Stimulated activated naive CD8-positive, alpha-beta T cell treated with anti-CD3 and anti-CD28 coated beads, Interleukin-15, amount 100 ng/mL, for 72 hours (primary cell): Measurements from ENCODE around the gene ARHGAP10.
"Not testable (repeated sequence)": the region's sequence is repeated elsewhere in the genome, so short reads cannot be mapped to it uniquely, and the experiment has no call there.

Source experiments
- ATAC-seq: fragments of 150-1000 bp; cut with Tn5 transposase; 2 replicates; pipeline ENCODE4 v1.10.0; 2021; ENCODE audit warnings: mild to moderate bottlenecking, moderate library complexity
- DNase-seq, 2 donors: peaks; one replicate each; pipeline ENCODE4 v3.0.0; 2021 to 2022
- H3K27ac Mint-ChIP-seq, 2 donors: one replicate each; pipeline ENCODE4 v1.8.0; 2022; ENCODE audit warnings: mild to moderate bottlenecking in 2 of 2, mixed read lengths in 2 of 2, moderate library complexity in 2 of 2
- H3K27me3 Mint-ChIP-seq: one replicate; pipeline ENCODE4 v1.8.0; 2022; ENCODE audit warnings: mixed read lengths
- H3K4me1 Mint-ChIP-seq: one replicate; pipeline ENCODE4 v1.8.0; 2022; ENCODE audit warnings: mild to moderate bottlenecking, mixed read lengths
- H3K4me3 Mint-ChIP-seq, 2 donors: one replicate each; pipeline ENCODE4 v1.8.0; 2022; ENCODE audit warnings: mild to moderate bottlenecking in 2 of 2, mixed read lengths in 2 of 2, moderate library complexity in 1 of 2
- H3K9me3 Mint-ChIP-seq, 2 donors: one replicate each; pipeline ENCODE4 v1.8.0; 2022; ENCODE audit warnings: mixed read lengths in 2 of 2

Gene ARHGAP10

DNA sequence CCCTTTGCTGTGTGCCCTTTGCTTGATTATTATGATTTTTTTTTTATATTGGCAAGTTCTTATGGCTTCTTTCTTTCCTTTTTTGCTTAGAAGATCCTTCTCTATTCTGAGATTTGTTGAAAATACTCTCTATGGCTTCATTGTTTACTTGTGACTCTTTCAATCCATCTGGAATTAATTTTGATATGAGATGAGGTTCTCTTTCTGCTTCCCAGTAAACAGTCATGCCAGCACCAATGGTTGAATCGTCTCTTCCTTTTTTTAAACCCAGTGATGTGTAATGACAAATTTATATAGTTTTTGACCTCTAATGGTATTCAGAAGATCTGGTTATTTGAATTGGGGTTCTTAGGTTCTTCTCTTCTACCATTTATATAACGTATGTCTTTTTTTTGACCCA, 121.8 kb downstream of the ARHGAP10 start:
- Mint-ChIP-seq H3K4me3 (no peak overlapping the region), H3K27me3 (no peaks in the 10 kb centered on the region), H3K9me3 (no peaks in the 10 kb centered on the region), H3K27ac (no peak overlapping the region), H3K4me1 (no peaks in the 10 kb centered on the region)
- DNase-seq (no peak), ATAC-seq (no peak)

DNA sequence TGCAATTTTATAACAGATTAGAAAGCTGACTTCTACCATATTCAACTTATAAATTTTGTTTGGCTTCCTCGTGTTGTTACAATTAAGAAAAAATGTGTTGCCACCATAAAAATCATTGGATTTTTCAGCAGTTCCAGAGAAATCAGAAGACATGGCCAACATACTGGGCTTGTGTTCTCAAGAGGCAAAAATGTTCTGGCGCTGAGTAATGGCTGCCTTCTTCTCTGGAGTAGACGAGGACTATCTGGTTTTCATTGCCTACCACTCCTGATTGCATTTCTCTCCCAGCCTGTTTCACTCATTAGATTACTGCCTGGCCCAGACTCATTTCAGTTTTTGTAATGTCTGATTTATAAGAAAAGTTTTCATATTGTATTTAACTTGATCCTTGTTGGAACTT, 122.3 kb downstream of the ARHGAP10 start:
- Mint-ChIP-seq H3K9me3 (no peaks in the 10 kb centered on the region), H3K27me3 (no peaks in the 10 kb centered on the region), H3K4me1 (no peaks in the 10 kb centered on the region), H3K27ac (no peak overlapping the region), H3K4me3 (no peak overlapping the region)
- no peak for DNase-seq
- no peak for ATAC-seq

DNA sequence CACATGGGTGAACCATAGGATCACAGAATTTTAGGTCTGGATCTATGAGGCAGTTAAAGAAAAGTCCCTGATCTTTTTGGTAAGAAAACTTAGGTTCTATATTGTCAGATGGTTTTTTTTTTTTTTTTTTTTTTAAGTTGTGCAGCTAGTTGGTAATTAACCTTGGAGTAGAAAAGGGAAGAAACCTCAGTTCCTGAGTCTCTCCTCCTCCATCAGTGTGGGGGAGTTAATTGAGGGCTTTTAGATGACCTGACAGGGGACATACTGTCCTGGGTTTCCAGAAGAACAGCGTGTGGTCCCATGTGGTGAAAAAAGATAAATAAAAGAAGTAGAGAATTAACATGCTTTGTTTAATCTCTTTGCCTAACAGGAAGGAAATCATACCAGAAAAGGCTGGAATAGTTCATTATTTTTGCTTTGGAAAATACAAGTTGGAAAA, 123.7 kb downstream of the ARHGAP10 start:
- H3K27me3 Mint-ChIP-seq, result no peaks in the 10 kb centered on the region
- no peaks in the 10 kb centered on the region for H3K4me1 Mint-ChIP-seq
- ATAC-seq (no peak), DNase-seq (no peak)
- H3K9me3 Mint-ChIP-seq, result no peaks in the 10 kb centered on the region
- H3K27ac Mint-ChIP-seq, result no peak overlapping the region
- no peak overlapping the region for H3K4me3 Mint-ChIP-seq

DNA sequence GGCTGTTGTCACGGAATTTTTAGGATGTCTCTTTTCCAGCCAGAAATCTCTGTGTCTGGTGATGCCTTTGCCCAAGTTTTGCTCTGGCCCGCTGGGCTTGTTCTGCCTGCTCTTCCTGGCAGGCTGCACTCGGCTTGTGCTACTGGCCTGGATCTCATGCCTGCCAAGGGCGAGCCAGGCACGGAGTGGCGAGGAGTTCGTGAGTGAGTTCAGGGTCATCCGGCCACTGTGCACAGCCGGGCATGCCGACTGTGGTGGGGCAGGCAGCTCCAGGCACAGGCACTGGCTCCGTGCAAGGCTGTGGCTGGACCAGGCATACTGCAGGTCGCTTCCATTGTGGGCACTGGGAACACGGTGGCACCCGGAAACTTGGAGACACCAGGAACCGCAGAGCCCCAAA, 129.1 kb downstream of the ARHGAP10 start:
- Mint-ChIP-seq H3K9me3 (no peaks in the 10 kb centered on the region), H3K4me3 (no peak overlapping the region), H3K27ac (no peak overlapping the region), H3K4me1 (peaks cover 5% of the 10 kb centered on the region), H3K27me3 (no peaks in the 10 kb centered on the region)
- ATAC-seq, result no peak
- no peak for DNase-seq

DNA sequence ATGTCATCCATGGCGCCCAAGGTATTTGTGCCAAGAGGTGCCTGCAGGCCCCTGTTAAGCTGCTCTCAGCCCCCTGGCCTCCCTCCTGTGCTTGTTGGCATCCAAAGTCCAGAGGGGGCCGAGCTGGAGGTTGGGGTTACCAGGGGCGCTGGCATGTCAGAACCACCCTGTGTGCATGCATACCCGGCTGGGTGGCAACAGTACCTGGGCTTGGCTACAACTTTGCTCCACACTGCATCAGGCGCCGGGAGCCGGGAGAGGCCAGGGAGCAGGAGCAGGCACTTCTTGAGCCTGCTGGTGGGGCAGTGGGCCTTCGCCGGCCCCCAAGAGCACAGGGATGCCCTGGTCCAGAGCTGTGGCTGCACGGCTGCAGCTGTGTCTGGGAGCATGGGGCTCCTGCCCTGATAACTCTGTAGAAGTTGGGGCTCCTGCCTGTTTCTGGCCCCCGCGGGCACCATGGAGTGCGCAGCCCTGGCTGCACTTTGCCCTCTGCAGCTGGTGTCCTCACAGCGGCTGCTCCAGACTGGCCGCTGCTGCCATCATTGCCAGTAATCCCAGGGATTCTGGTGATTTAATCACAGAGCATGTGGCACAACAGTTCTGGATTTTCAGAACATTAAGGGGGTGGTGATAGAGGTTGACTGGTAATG, 130.3 kb downstream of the ARHGAP10 start:
- DNase-seq (no peak), ATAC-seq (no peak)
- H3K27ac Mint-ChIP-seq, result no peak overlapping the region
- no peaks in the 10 kb centered on the region for H3K9me3 Mint-ChIP-seq
- no peak overlapping the region for H3K4me3 Mint-ChIP-seq
- no peaks in the 10 kb centered on the region for H3K27me3 Mint-ChIP-seq
- peaks cover 5% of the 10 kb centered on the region for H3K4me1 Mint-ChIP-seq

DNA sequence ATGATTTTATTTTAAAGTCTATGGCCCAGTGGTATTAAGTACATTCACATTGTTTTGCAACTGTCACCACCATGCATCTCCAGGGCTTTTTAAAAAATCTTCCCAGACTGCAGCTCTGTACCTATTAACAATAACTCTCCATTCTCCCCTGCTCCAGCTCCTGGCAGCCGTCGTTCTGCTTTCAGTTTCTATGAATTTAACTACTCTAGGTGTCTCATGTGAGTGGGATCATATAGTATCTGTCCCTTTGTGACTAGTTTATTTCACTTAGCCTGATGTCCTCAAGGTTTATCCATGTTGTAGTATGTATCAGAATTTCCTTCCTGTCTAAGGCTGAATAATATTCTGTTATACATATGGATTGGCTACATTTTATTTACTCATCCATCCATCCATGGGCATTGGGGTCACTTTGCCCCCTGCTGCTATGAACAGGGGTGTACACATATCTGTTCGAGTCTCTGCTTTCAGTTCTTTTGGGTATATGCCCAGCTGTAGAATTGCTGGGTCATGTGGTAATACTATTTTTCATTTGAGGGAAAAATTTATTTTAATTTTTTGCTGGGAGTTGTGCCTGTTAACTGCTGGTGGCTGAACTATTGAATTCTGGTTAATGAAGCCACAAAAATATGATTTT, 131.3 kb downstream of the ARHGAP10 start:
- H3K27ac Mint-ChIP-seq, result no peak overlapping the region
- no peaks in the 10 kb centered on the region for H3K27me3 Mint-ChIP-seq
- ATAC-seq (peak; percentile 47), DNase-seq (no peak)
- no peaks in the 10 kb centered on the region for H3K9me3 Mint-ChIP-seq
- H3K4me3 Mint-ChIP-seq, result no peak overlapping the region
- peaks cover 5% of the 10 kb centered on the region for H3K4me1 Mint-ChIP-seq

DNA sequence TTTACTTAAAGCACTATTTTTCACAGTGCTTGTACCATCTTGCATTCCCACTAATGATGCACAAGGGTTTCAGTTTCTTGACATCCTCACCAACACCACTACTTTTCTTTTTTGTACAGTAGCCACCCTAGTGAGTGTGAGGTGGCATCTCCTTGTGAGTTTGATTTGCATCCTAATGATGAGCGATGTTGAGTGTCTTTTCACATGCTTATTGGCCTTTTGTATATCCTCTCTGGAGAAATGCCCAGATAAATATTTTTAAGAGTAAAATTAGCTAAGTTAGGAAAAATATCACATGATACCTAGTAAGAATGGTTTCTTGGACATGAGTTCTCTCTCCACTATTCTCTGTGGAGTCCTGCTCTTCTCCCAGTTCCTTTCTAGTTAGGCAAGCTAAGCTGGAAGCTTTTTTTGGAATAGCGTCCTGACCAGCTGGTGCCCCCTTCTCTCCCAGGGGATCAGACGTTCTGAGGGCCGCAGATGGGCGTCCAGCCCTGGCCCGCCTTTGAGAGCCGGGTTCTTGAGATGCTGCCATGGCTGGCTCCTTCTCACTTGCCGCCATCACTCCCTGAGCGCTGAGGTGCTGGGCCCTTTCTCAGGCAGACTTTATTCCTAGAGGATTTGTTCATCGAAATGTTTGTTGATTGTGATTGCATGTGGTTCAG, 132.1 kb downstream of the ARHGAP10 start:
- DNase-seq (no peak), ATAC-seq (no peak)
- H3K27ac Mint-ChIP-seq, result no peak overlapping the region
- no peaks in the 10 kb centered on the region for H3K9me3 Mint-ChIP-seq
- no peaks in the 10 kb centered on the region for H3K27me3 Mint-ChIP-seq
- H3K4me3 Mint-ChIP-seq, result no peak overlapping the region
- peaks cover 5% of the 10 kb centered on the region for H3K4me1 Mint-ChIP-seq

DNA sequence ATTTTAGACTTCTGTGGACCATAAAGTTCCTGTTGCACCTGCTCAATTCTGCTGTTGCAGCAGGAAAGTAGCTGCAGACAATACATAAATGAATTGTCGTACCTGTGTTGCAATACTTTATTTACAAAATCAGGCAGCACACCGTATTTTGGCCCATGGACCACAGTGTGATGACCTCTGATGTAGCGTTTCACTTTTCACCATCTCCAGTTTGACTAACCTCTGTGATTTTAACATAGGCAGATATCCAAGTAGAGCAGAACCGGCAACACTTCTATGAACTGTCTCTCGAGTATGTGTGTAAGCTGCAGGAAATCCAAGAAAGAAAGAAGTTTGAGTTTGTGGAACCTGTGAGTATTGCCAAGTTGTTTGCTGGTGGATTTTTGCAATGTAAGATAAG, 132.7 kb downstream of the ARHGAP10 start:
- H3K9me3 Mint-ChIP-seq, result no peaks in the 10 kb centered on the region
- H3K27ac Mint-ChIP-seq, result no peak overlapping the region
- ATAC-seq, result no peak
- no peak for DNase-seq
- no peaks in the 10 kb centered on the region for H3K27me3 Mint-ChIP-seq
- peaks cover 5% of the 10 kb centered on the region for H3K4me1 Mint-ChIP-seq
- H3K4me3 Mint-ChIP-seq, result no peak overlapping the region

DNA sequence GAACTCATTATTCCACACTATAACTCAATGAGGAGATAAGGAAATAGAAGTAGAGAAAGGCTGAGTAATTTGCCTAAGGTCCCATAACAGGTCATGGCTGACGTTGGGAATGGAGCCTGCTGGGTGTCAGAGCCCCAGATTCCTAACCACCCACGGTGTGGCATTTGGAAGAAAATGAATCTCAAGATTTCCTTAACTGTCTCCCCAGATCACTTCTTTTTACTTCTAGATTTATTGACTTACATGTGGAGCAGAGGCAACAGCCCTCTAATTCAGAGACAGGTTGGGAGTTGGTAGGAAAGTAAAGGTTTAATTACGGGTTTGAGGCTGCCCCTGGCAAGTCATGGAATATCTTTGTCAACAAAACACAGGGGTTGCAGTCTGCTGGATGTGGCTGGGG, 134.0 kb downstream of the ARHGAP10 start:
- Mint-ChIP-seq H3K4me1 (peaks cover 5% of the 10 kb centered on the region), H3K27ac (no peak overlapping the region), H3K9me3 (no peaks in the 10 kb centered on the region), H3K27me3 (no peaks in the 10 kb centered on the region), H3K4me3 (no peak overlapping the region)
- ATAC-seq (no peak), DNase-seq (no peak)

DNA sequence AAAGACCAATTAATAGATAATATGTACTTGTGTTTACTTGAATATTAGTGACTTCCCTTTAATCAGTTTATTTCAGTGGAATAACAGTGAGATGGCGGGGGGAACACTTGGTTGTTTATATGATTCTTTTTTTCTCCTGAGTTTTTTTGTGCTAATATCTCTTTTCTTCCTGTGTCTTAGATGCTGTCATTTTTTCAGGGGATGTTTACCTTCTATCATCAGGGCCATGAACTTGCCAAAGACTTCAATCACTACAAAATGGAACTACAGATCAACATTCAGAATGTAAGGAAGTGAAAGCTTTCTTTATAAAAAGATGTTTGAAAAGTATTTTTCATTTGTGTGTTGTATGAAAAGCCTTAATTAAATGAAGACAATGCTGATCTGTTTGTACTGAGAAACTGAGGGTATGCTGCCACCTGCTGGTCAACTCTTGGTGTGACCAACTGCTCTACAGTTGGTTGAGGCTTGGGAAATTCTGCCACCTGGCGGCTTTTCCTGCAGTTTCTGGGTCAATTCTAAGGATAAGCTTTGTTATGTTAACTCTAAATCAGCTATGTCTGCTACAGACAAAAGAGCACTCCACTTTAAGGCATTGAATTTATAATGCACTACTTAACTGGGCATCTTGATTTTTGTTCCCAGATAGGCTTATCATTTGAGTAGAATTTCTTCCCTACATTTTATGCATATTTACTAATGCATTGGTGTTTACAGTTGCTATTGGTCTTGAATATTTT, 134.8 kb downstream of the ARHGAP10 start:
- H3K4me3 Mint-ChIP-seq, result no peak overlapping the region
- H3K9me3 Mint-ChIP-seq, result no peaks in the 10 kb centered on the region
- DNase-seq (peak; percentile 82 to 85), ATAC-seq (peak; percentile 94)
- H3K4me1 Mint-ChIP-seq, result peaks cover 5% of the 10 kb centered on the region
- H3K27ac Mint-ChIP-seq, result no peak overlapping the region
- no peaks in the 10 kb centered on the region for H3K27me3 Mint-ChIP-seq

DNA sequence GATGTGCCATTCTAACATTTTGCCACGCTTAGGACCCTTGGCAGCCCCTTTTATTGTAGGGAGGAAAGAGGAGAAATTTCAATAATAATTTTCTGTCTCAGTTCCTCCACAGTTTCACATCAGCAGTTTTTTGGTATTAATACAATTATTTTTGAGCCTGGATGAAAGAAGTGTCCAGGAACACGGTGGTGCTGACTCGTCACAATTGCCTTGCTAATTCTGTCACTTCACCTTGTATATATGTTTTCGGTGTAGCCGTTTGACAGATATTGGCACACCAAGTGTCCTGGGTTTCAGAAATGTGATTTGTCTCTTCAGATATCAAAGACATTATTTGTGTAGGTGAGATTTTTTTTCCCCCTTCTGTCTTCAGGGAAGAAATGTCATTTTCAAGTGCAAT, 142.2 kb downstream of the ARHGAP10 start:
- no peaks in the 10 kb centered on the region for H3K4me1 Mint-ChIP-seq
- no peaks in the 10 kb centered on the region for H3K27me3 Mint-ChIP-seq
- DNase-seq, result no peak
- H3K9me3 Mint-ChIP-seq, result no peaks in the 10 kb centered on the region
- no peak for ATAC-seq
- no peak overlapping the region for H3K27ac Mint-ChIP-seq
- no peak overlapping the region for H3K4me3 Mint-ChIP-seq

DNA sequence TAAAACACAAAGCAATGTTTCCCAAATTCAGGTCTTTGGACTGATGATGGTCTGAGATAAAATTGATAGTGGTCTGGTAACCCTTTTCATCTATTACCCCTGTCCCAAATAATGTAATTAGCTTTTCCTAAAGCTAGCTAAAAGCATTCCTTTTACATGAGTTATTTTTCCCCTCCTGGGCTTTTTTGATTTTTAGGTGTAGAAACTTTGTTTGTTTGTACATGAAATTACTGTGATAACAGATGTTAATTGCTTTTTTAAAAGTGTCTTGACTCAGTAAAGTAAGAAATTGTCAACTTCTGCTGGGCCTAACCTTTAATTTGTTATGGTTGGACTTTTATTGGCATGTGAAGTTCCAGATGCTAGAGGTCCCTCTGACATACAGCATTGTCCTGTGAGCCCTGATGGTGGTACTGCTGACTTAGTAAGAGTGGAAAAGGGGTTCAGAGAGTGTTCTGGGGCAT, 145.5 kb downstream of the ARHGAP10 start:
- no peak overlapping the region for H3K27ac Mint-ChIP-seq

DNA sequence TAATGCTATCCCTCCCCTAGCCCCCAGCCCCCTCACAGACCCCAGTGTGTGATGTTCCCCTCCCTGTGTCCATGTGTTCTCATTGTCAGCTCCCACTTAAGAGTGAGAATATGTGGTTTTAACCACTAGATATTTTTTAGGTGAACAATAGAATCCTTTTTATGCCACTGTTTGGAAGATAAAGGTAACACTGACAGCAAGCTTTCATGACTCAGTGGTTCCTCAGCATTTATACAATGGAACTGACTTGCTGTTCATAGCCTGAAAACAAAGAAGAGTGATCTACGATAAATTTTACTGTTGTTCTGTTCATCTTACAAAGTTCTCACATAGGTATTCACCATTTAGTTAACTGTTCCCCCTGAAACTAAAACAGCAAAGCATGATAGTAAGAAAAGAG, 147.8 kb downstream of the ARHGAP10 start:
- Mint-ChIP-seq H3K27me3 (no peaks in the 10 kb centered on the region), H3K9me3 (peaks cover 4 to 5% of the 10 kb centered on the region in 2 donors), H3K4me3 (no peak overlapping the region), H3K27ac (no peak overlapping the region), H3K4me1 (no peaks in the 10 kb centered on the region)
- ATAC-seq, result no peak
- DNase-seq, result no peak

More for the DNA sequence above, 145.5 kb downstream of the ARHGAP10 start:
- Mint-ChIP-seq H3K4me1 (no peaks in the 10 kb centered on the region), H3K27me3 (no peaks in the 10 kb centered on the region), H3K4me3 (no peak overlapping the region), H3K9me3 (no peaks in the 10 kb centered on the region)
- DNase-seq, result no peak
- ATAC-seq, result no peak

DNA sequence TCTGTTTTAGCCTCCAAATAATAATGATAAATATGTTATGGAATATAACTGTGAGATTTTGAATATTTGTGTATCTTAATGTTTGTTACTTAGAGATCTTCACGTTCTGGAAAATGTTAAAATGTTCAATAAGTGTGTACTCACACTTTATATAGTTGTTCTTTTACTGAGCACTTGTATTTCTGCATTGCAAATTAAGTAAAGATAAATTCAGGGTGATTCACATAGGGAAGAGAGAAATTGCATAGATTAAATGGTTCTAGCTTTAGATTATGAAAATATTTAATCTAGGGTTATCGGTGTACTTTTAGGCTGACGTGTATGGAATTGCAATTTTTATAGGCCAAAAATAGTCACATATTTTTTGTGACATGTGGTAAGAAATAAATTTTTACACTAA, 148.6 kb downstream of the ARHGAP10 start:
- Mint-ChIP-seq H3K4me3 (no peak overlapping the region), H3K4me1 (no peaks in the 10 kb centered on the region), H3K27me3 (no peaks in the 10 kb centered on the region), H3K9me3 (peaks cover 12% of the 10 kb centered on the region in 2 donors), H3K27ac (no peak overlapping the region)
- no peak for DNase-seq
- no peak for ATAC-seq

DNA sequence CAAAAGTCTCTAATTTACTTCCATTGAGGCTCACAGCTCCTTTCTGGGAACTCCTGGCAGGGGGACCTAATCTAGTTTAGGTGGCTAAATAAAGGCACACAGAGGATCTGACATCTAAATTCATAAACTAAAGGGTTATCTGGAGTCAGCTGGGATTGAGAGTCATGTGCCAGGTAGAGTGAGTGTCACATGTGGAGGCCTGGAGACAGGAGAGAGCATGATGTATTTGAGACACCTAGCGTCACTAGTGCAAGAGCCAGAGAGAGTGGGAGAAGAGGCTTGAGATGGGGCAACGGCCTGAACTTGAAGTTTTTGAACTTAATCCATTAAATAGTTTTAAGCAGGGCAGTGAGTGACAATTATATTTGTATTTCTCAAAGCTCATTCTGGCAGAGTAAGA, 152.6 kb downstream of the ARHGAP10 start:
- Mint-ChIP-seq H3K4me3 (no peak overlapping the region), H3K27me3 (no peaks in the 10 kb centered on the region), H3K27ac (no peak overlapping the region), H3K4me1 (no peaks in the 10 kb centered on the region), H3K9me3 (peaks cover 12 to 14% of the 10 kb centered on the region in 2 donors)
- DNase-seq, result no peak
- no peak for ATAC-seq

DNA sequence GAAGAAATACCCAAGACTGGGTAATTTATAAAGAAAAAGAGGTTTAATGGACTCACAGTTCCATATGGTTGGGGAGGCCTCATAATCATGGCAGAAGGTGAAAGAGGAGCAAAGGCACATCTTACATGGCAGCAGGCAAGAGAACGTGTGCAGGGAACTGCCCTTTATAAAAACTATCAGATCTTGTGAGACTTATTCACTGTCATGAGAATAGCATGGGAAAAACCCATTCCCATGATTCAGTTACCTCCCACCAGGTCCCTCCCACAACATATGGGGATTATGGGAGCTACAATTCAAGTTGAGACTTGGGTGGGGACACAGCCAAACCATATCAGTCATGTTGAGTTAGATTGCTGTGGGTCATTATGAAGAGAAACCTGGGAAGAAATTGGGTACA, 153.3 kb downstream of the ARHGAP10 start:
- H3K27ac Mint-ChIP-seq, H3K4me1 Mint-ChIP-seq, DNase-seq, ATAC-seq, H3K4me3 Mint-ChIP-seq, H3K27me3 Mint-ChIP-seq: not testable (repeated sequence)
- H3K9me3 Mint-ChIP-seq, result peaks cover 12 to 14% of the 10 kb centered on the region in 2 donors
